DND-41 (cell line): Measurements from ENCODE around the gene GNAI2.

Source experiments
- ATAC-seq: fragments of 200-7000 bp; cut with Tn5 transposase; 3 replicates; pipeline ENCODE4 v1.9.1; 2021; ENCODE audit warnings: low read depth; ENCODE audit not compliant: insufficient read depth
- DNase-seq: peaks from one replicate; pipeline ENCODE4 v3.0.0-alpha.2; 2020
- H2AFZ ChIP-seq: 2 replicates; pipeline ENCODE4 v1.6.0; 2012; ENCODE audit warnings: low read depth, low read length
- H3K27ac ChIP-seq: 2 replicates; pipeline ENCODE4 v1.5.1; 2012; ENCODE audit warnings: low read length, inconsistent platforms
- H3K27me3 ChIP-seq: fragments of 200-600 bp; sonication (generic); 2 replicates; pipeline ENCODE4 v1.6.0; 2012; ENCODE audit warnings: low read length, mild to moderate bottlenecking, inconsistent platforms; ENCODE audit not compliant: insufficient read depth, poor library complexity
- H3K36me3 ChIP-seq: 2 replicates; pipeline ENCODE4 v1.5.1; 2012; ENCODE audit warnings: low read length, inconsistent platforms; ENCODE audit not compliant: insufficient read depth
- H3K4me1 ChIP-seq: 2 replicates; pipeline ENCODE4 v1.5.1; 2012; ENCODE audit warnings: mild to moderate bottlenecking, low read length; ENCODE audit not compliant: insufficient read depth
- H3K4me2 ChIP-seq: 2 replicates; pipeline ENCODE4 v1.6.0; 2012; ENCODE audit warnings: mild to moderate bottlenecking, moderate library complexity, low read length, inconsistent platforms; ENCODE audit not compliant: insufficient read depth
- H3K4me3 ChIP-seq, 2 experiments: fragments of 200-600 bp in 1 of 2; shearing (Covaris generic) in 1 of 2; 2 replicates each; pipeline ENCODE4 v1.5.1; 2012 to 2016; ENCODE audit warnings: inconsistent platforms in 2 of 2, low read length in 2 of 2, mild to moderate bottlenecking in 2 of 2, low read depth in 1 of 2, moderate library complexity in 1 of 2
- H3K79me2 ChIP-seq: 2 replicates; pipeline ENCODE4 v1.6.0; 2012; ENCODE audit warnings: low read length, inconsistent platforms; ENCODE audit not compliant: insufficient read depth
- H3K9ac ChIP-seq: 2 replicates; pipeline ENCODE4 v1.6.0; 2012; ENCODE audit warnings: low read depth, mild to moderate bottlenecking, inconsistent platforms, low read length, moderate library complexity
- H3K9me3 ChIP-seq: 2 replicates; pipeline ENCODE4 v1.5.1; 2012; ENCODE audit warnings: low read length, moderate library complexity, mild to moderate bottlenecking, inconsistent platforms; ENCODE audit not compliant: insufficient read depth, severe bottlenecking
- H4K20me1 ChIP-seq: 2 replicates; pipeline ENCODE4 v1.6.0; 2012; ENCODE audit warnings: low read length; ENCODE audit not compliant: insufficient read depth
- CTCF ChIP-seq: IDR thresholded peaks from 2 replicates; pipeline ENCODE4 v1.5.1; 2012; ENCODE audit warnings: borderline replicate concordance, low read length, moderate library complexity, mild to moderate bottlenecking; ENCODE audit not compliant: poor library complexity, severe bottlenecking; ENCODE audit errors: extremely low read depth
- EZH2 ChIP-seq: IDR thresholded peaks from 3 replicates; pipeline ENCODE4 v1.6.1; 2012; ENCODE audit warnings: borderline replicate concordance, low read depth, mild to moderate bottlenecking, moderate library complexity, low read length, inconsistent platforms; ENCODE audit not compliant: severe bottlenecking

Gene GNAI2

GRCh38 chr3:50235716-50236483 is at the start of gene GNAI2:
TSS of gene GNAI2 (plus strand) at chr3:50236204. CDS start at chr3:50236336, 132 bp downstream.
- Histone ChIP-seq H3K4me1 (peaks cover 36% of the 10 kb centered on the region), H3K4me2 (peak within 1 kb of the TSS; percentile 87), H2AFZ (peak within 1 kb of the TSS; percentile 60), H3K36me3 (peaks cover 26% of the 10 kb centered on the region), H3K27ac (peak within 1 kb of the TSS; percentile 89), H3K9me3 (no peaks in the 10 kb centered on the region), H3K9ac (peak within 1 kb of the TSS; percentile 79), H4K20me1 (peaks cover 37% of the 10 kb centered on the region), H3K4me3 (peak within 1 kb of the TSS; percentile 66 to 91), H3K79me2 (peaks cover 53% of the 10 kb centered on the region), H3K27me3 (no peaks in the 10 kb centered on the region)
- peak; percentile 100 for DNase-seq
- ATAC-seq = peak; percentile 87
- TF ChIP-seq EZH2 (no peak), CTCF (peak; percentile 7)

GRCh38 chr3:50187750-50188149 is 48.3 kb upstream of the GNAI2 start:
- no peaks in the 10 kb centered on the region for H3K9me3 ChIP-seq
- no peak overlapping the region for H3K4me3 ChIP-seq
- H3K27ac ChIP-seq = no peak overlapping the region
- no peaks in the 10 kb centered on the region for H3K36me3 ChIP-seq
- H3K27me3 ChIP-seq = no peaks in the 10 kb centered on the region
- DNase-seq = no peak
- no peak overlapping the region for H3K9ac ChIP-seq
- no peaks in the 10 kb centered on the region for H3K4me1 ChIP-seq
- TF ChIP-seq EZH2 = no peak
- no peak for TF ChIP-seq CTCF
- H3K4me2 ChIP-seq = no peak overlapping the region
- no peaks in the 10 kb centered on the region for H3K79me2 ChIP-seq
- H4K20me1 ChIP-seq = peaks cover 2% of the 10 kb centered on the region; the same call in 1 of the 2 replicates
- no peak for ATAC-seq
- no peak overlapping the region for H2AFZ ChIP-seq

- no peak overlapping the region for H3K9ac ChIP-seq
- H3K79me2 ChIP-seq = no peaks in the 10 kb centered on the region
- no peak overlapping the region for H3K27ac ChIP-seq
- no peaks in the 10 kb centered on the region for H3K4me1 ChIP-seq
- no peak overlapping the region for H2AFZ ChIP-seq
- DNase-seq (peak; percentile 61), ATAC-seq (peak; percentile 78)
- H3K36me3 ChIP-seq = no peaks in the 10 kb centered on the region
- TF ChIP-seq EZH2 = no peak
- peak; percentile 76 for TF ChIP-seq CTCF
- H3K4me2 ChIP-seq = no peak overlapping the region
- no peak overlapping the region for H3K4me3 ChIP-seq
- peaks cover 2% of the 10 kb centered on the region; the same call in 1 of the 2 replicates for H4K20me1 ChIP-seq
- no peaks in the 10 kb centered on the region for H3K27me3 ChIP-seq
- H3K9me3 ChIP-seq = no peaks in the 10 kb centered on the region
These were observed 46.7 kb upstream of the GNAI2 start for GRCh38 chr3:50189274-50189673.
